Natural killer cell (primary cell): ENCODE measurements around the gene CAND1. TPM values are rescaled to one million over a fixed set of nuclear protein-coding genes. Genes with fewer than 3 reads are reported as not detected.

Experiments
- ATAC-seq, 3 donors: fragments of 150-1000 bp in 2 of 3; fragments of 200-7000 bp in 1 of 3; cut with Tn5 transposase; 1 replicate in 1 of 3; 2 replicates in 2 of 3; pipeline ENCODE4 v1.10.0; 2021; ENCODE audit warnings: mild to moderate bottlenecking in 2 of 3, moderate library complexity in 2 of 3
- DNase-seq, 2 donors: peaks; one replicate each; pipeline versions ENCODE4 v3.0.0 to v3.0.0-alpha.2; 2013 to 2021; ENCODE audit warnings: mixed read lengths in 1 of 2
- H3K27ac ChIP-seq: one replicate; pipeline ENCODE4 v1.5.1; 2013; ENCODE audit warnings: mild to moderate bottlenecking, low read length
- H3K27me3 ChIP-seq: one replicate; pipeline ENCODE4 v1.6.1; 2013; ENCODE audit warnings: low read length; ENCODE audit not compliant: control insufficient read depth, insufficient read depth
- H3K36me3 ChIP-seq: one replicate; pipeline ENCODE4 v1.6.1; 2013; ENCODE audit warnings: low read length; ENCODE audit not compliant: control insufficient read depth, insufficient read depth
- H3K4me1 ChIP-seq: one replicate; pipeline ENCODE4 v1.6.1; 2013; ENCODE audit warnings: low read length; ENCODE audit not compliant: control insufficient read depth, insufficient read depth
- H3K4me3 ChIP-seq: one replicate; pipeline ENCODE4 v1.5.1; 2013; ENCODE audit warnings: low read length
- H3K9me3 ChIP-seq: one replicate; pipeline ENCODE4 v1.6.1; 2013; ENCODE audit warnings: low read length; ENCODE audit not compliant: control insufficient read depth, insufficient read depth
- H3K27ac Mint-ChIP-seq, 2 donors: one replicate each; pipeline ENCODE4 v1.8.0; 2022; ENCODE audit warnings: mild to moderate bottlenecking in 2 of 2, mixed read lengths in 2 of 2, moderate library complexity in 1 of 2
- H3K27me3 Mint-ChIP-seq, 2 donors: one replicate each; pipeline ENCODE4 v1.8.0; 2022; ENCODE audit warnings: low read depth in 2 of 2, mixed read lengths in 2 of 2
- H3K36me3 Mint-ChIP-seq: one replicate; pipeline ENCODE4 v1.8.0; 2022; ENCODE audit warnings: mixed read lengths
- H3K4me1 Mint-ChIP-seq, 2 donors: one replicate each; pipeline ENCODE4 v1.8.0; 2022; ENCODE audit warnings: mixed read lengths in 2 of 2
- H3K4me3 Mint-ChIP-seq: one replicate; pipeline ENCODE4 v1.8.0; 2022; ENCODE audit warnings: mild to moderate bottlenecking, moderate library complexity, mixed read lengths
- H3K9me3 Mint-ChIP-seq, 2 donors: one replicate each; pipeline ENCODE4 v1.8.0; 2022; ENCODE audit warnings: mixed read lengths in 2 of 2
- WGBS: methylation state at CpG from one replicate; pipeline ENCODE4 v1.1.7; 2013; ENCODE audit warnings: missing lambda C conversion rate; ENCODE audit not compliant: insufficient coverage; 5-methylcytosine and 5-hydroxymethylcytosine counted together
- intact Hi-C: fragments of 100-400 bp; cut with micrococcal nuclease; formaldehyde crosslinking; loops from one replicate; pipeline ENCODE4 v1.14.2; 2022
- total RNA-seq, 4 donors: library from RNA; stranded (reverse); fragments of 120-200 nt in 1 of 4; gene quantifications; one replicate each; pipeline versions ENCODE4 v1.2.3 to v1.2.4, GENCODE V29; 2013 to 2022
- TF ChIP-seq, protein P1 (sequence below): fragments of 200-600 bp; IDR thresholded peaks from one replicate; pipeline ENCODE4 v1.8.0; 2022; ENCODE audit warnings: antibody characterized with exemption

The CAND1 gene
- total RNA-seq, 3 donors from 2014 or later (not counting 1 experiment from before 2014, with no cell fraction given) = 103 to 118 (median 104) TPM

DNA sequence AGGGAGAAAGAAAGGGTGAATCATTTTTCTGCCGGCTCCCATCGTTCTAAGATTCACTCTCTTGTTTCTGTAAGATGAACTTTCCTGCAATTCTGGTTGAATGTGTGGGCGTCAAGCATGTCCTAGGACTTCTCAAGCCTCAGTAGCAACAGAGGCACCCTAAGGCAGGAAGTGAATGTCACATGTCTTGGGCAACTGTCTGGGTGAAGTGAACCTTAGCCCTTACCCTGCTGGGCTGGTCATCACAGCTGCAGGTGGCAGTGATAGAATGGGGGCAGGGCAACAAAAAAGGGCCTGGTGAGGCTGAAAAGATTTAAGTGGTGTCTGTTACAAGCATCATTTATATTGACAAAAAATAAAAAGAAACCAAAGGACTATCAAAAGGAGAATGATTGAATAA, 45.9 kb upstream of the CAND1 start:
- Histone ChIP-seq H3K27ac (no peak overlapping the region), H3K36me3 (no peaks in the 10 kb centered on the region), H3K4me3 (no peak overlapping the region), H3K9me3 (no peaks in the 10 kb centered on the region), H3K27me3 (no peaks in the 10 kb centered on the region), H3K4me1 (no peaks in the 10 kb centered on the region)
- Mint-ChIP-seq H3K9me3 (no peaks in the 10 kb centered on the region), H3K27me3 (peaks cover 4 to 10% of the 10 kb centered on the region in 2 donors), H3K4me3 (no peak overlapping the region), H3K4me1 (no peaks in the 10 kb centered on the region), H3K27ac (no peak overlapping the region), H3K36me3 (no peaks in the 10 kb centered on the region)
- ATAC-seq = no peak
- intact Hi-C loops = no loop called here
- no peak for DNase-seq
- WGBS = 85% methylated on average over 3 of the region's 3 CpGs
- TF ChIP-seq, protein P1, sequence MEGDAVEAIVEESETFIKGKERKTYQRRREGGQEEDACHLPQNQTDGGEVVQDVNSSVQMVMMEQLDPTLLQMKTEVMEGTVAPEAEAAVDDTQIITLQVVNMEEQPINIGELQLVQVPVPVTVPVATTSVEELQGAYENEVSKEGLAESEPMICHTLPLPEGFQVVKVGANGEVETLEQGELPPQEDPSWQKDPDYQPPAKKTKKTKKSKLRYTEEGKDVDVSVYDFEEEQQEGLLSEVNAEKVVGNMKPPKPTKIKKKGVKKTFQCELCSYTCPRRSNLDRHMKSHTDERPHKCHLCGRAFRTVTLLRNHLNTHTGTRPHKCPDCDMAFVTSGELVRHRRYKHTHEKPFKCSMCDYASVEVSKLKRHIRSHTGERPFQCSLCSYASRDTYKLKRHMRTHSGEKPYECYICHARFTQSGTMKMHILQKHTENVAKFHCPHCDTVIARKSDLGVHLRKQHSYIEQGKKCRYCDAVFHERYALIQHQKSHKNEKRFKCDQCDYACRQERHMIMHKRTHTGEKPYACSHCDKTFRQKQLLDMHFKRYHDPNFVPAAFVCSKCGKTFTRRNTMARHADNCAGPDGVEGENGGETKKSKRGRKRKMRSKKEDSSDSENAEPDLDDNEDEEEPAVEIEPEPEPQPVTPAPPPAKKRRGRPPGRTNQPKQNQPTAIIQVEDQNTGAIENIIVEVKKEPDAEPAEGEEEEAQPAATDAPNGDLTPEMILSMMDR = no peak

DNA sequence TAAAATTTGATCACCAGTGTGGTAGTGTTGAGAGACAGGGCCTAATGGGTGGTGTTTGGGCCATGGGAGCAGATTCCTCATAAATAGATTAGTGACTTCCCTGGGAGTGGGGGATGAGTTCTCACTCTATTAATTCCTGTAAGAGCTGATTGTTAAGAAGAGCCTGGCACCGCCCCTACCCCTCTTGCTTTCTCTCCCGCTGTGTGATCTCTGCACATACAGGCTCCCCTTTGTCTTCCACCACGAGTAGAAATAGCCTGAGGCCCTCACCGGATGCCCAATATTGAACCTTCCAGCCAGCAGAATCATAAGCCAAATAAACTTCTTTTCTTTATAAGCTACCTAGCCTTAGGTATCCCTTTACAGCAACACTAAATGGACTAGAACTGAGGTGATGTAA, 31.9 kb upstream of the CAND1 start:
- Histone ChIP-seq H3K27me3 (peaks cover 5% of the 10 kb centered on the region), H3K27ac (no peak overlapping the region), H3K36me3 (no peaks in the 10 kb centered on the region), H3K4me1 (no peaks in the 10 kb centered on the region), H3K9me3 (no peaks in the 10 kb centered on the region), H3K4me3 (no peak overlapping the region)
- Mint-ChIP-seq H3K27me3 (peaks cover 13 to 53% of the 10 kb centered on the region in 2 donors), H3K36me3 (peaks cover 5% of the 10 kb centered on the region), H3K27ac (no peak overlapping the region), H3K9me3 (peaks cover 4 to 5% of the 10 kb centered on the region in 2 donors), H3K4me1 (no peaks in the 10 kb centered on the region), H3K4me3 (no peak overlapping the region)
- ATAC-seq (no peak), DNase-seq (no peak)
- intact Hi-C loops = no loop called here
- WGBS = 78% methylated on average over 4 of the region's 4 CpGs
- TF ChIP-seq, protein P1 = no peak

DNA sequence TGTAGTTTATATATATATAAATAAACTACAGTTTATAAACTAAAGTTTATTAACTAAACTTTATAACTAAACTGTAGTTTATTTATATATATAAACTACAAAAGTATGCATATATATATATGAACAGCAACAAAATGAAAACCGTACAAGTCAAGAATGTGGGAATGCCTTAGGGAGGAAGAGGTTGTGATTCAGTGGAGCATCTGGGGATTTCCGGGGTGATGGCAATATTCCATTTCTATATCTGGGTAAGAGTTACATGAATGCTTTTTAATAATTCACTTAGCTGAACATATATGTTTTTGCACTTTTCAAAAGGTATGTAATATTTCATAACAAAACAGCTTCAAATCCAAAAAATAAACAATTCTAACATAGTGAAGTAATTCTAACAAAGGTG, 30.1 kb upstream of the CAND1 start:
- 86% methylated on average over 1 of the region's 2 CpGs for WGBS
- DNase-seq (no peak), ATAC-seq (no peak)
- TF ChIP-seq, protein P1 = no peak
- H3K27ac Mint-ChIP-seq = no peak overlapping the region
- no peaks in the 10 kb centered on the region for H3K4me1 Mint-ChIP-seq
- H3K36me3 Mint-ChIP-seq = peaks cover 5% of the 10 kb centered on the region
- H3K27ac ChIP-seq = no peak overlapping the region
- no peak overlapping the region for H3K4me3 ChIP-seq
- no peaks in the 10 kb centered on the region for H3K9me3 ChIP-seq
- H3K9me3 Mint-ChIP-seq = peaks cover 4 to 5% of the 10 kb centered on the region in 2 donors
- no peaks in the 10 kb centered on the region for H3K4me1 ChIP-seq
- H3K27me3 Mint-ChIP-seq = peaks cover 9 to 40% of the 10 kb centered on the region in 2 donors
- intact Hi-C loops = no loop called here
- no peak overlapping the region for H3K4me3 Mint-ChIP-seq
- H3K27me3 ChIP-seq = no peaks in the 10 kb centered on the region
- no peaks in the 10 kb centered on the region for H3K36me3 ChIP-seq

DNA sequence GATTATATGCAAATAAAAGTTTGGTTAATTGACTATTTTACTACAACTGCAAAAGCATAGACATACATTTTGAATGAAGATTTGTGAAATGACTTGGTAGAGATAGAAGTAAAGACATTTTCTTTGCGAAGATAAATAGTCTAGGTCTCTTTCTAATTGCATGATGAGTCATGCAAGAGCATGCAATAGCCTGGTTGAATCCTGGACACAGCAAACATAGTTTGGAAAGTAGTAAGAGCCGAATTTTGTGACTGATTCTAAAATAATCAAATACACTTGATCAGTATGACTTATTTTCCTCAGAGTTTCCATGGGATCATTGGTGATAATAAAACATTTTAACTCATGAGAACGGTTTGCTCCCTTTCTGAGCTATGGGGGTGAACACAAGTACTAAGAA, 27.7 kb upstream of the CAND1 start:
- no peak overlapping the region for H3K27ac Mint-ChIP-seq
- DNase-seq (no peak), ATAC-seq (no peak)
- TF ChIP-seq, protein P1 = no peak
- H3K27me3 ChIP-seq = no peaks in the 10 kb centered on the region
- whole genome bisulfite sequencing = 68% methylated on average over 2 of the region's 3 CpGs
- H3K27me3 Mint-ChIP-seq = peaks cover 0 to 34% of the 10 kb centered on the region in 2 donors
- H3K4me3 Mint-ChIP-seq = no peak overlapping the region
- no peaks in the 10 kb centered on the region for H3K36me3 ChIP-seq
- no peak overlapping the region for H3K27ac ChIP-seq
- no peaks in the 10 kb centered on the region for H3K9me3 Mint-ChIP-seq
- H3K9me3 ChIP-seq = no peaks in the 10 kb centered on the region
- intact Hi-C loops = no loop called here
- no peaks in the 10 kb centered on the region for H3K36me3 Mint-ChIP-seq
- H3K4me1 ChIP-seq = no peaks in the 10 kb centered on the region
- H3K4me3 ChIP-seq = no peak overlapping the region
- H3K4me1 Mint-ChIP-seq = no peaks in the 10 kb centered on the region
